HEK293 (cell line): ENCODE measurements around the gene ZNF276.

Experiments used
- CTCF ChIA-PET: fragments of 350-600 bp; formaldehyde crosslinking; extraction: SDS; loops from one replicate; lab custom pipeline; 2021; ENCODE audit warnings: antibody characterized with exemption; lab: Yijun Ruan, JAX
- POLR2A ChIA-PET: fragments of 300-600 bp; formaldehyde crosslinking; extraction: SDS; loops from one replicate; lab custom pipeline; 2020; ENCODE audit warnings: antibody characterized with exemption, inconsistent platforms; lab: Yijun Ruan, JAX
- H3K27ac ChIP-seq: fragments of 200-500 bp; sonication (Bioruptor generic); 2 replicates; pipeline ENCODE4 v1.5.1; 2014; ENCODE audit warnings: low read depth, low read length, control low read depth, inconsistent platforms; ENCODE audit errors: extremely low read depth
- H3K36me3 ChIP-seq, 2 experiments: fragments of 200-500 bp in 1 of 2; sonication (Bioruptor generic) in 1 of 2; 1 replicate in 1 of 2; 2 replicates in 1 of 2; pipeline ENCODE4 v1.5.1; 2014 to 2017; ENCODE audit warnings: inconsistent platforms in 2 of 2, low read length in 2 of 2; ENCODE audit not compliant: control insufficient read depth in 2 of 2, insufficient read depth in 1 of 2
- H3K4me1 ChIP-seq: fragments of 200-500 bp; sonication (Bioruptor generic); 2 replicates; pipeline ENCODE4 v1.5.1; 2014; ENCODE audit warnings: mild to moderate bottlenecking, low read length, inconsistent platforms; ENCODE audit not compliant: control insufficient read depth, insufficient read depth
- H3K4me3 ChIP-seq: 2 replicates; pipeline ENCODE4 v1.5.1; 2011; ENCODE audit warnings: low read depth, mild to moderate bottlenecking, control low read depth, low read length, moderate library complexity
- H3K9me3 ChIP-seq: fragments of 200-500 bp; sonication (Bioruptor generic); 2 replicates; pipeline ENCODE4 v1.5.1; 2014; ENCODE audit warnings: low read depth, low read length, inconsistent platforms; ENCODE audit not compliant: control insufficient read depth, insufficient read depth
- KLF16 ChIP-seq: fragments of 450-650 bp; formaldehyde crosslinking; IDR thresholded peaks from 2 replicates; pipeline ENCODE4 v1.5.1; 2017; ENCODE audit warnings: missing biosample characterization, missing genetic modification characterization
- OSR2 ChIP-seq: fragments of 450-650 bp; formaldehyde crosslinking; IDR thresholded peaks from 2 replicates; pipeline ENCODE4 v1.5.1; 2016; ENCODE audit warnings: missing biosample characterization, missing genetic modification characterization
- REPIN1 ChIP-seq: fragments of 450-650 bp; formaldehyde crosslinking; IDR thresholded peaks from 2 replicates; pipeline ENCODE4 v1.5.1; 2017; ENCODE audit warnings: missing biosample characterization, missing genetic modification characterization, low read depth
- SALL2 ChIP-seq: fragments of 450-650 bp; formaldehyde crosslinking; IDR thresholded peaks from 2 replicates; pipeline ENCODE4 v1.5.0; 2017; ENCODE audit warnings: missing biosample characterization, mild to moderate bottlenecking, missing genetic modification characterization, borderline replicate concordance
- ZNF133 ChIP-seq: fragments of 450-650 bp; formaldehyde crosslinking; IDR thresholded peaks from 2 replicates; pipeline ENCODE4 v1.5.1; 2016; ENCODE audit warnings: missing biosample characterization, missing genetic modification characterization
- ZNF174 ChIP-seq: fragments of 450-650 bp; formaldehyde crosslinking; IDR thresholded peaks from 2 replicates; pipeline ENCODE4 v1.5.0; 2017; ENCODE audit warnings: missing biosample characterization, mild to moderate bottlenecking, missing genetic modification characterization
- ZNF184 ChIP-seq: fragments of 450-650 bp; IDR thresholded peaks from 2 replicates; pipeline ENCODE4 v1.5.1; 2018; ENCODE audit warnings: missing biosample characterization, mild to moderate bottlenecking, missing genetic modification characterization
- ZNF223 ChIP-seq: fragments of 450-650 bp; formaldehyde crosslinking; IDR thresholded peaks from 2 replicates; pipeline ENCODE4 v1.5.1; 2016; ENCODE audit warnings: missing biosample characterization, missing genetic modification characterization
- ZNF311 ChIP-seq: fragments of 450-650 bp; formaldehyde crosslinking; IDR thresholded peaks from 2 replicates; pipeline ENCODE4 v1.5.1; 2017; ENCODE audit warnings: missing biosample characterization, missing genetic modification characterization, borderline replicate concordance
- ZNF354C ChIP-seq: fragments of 450-650 bp; formaldehyde crosslinking; IDR thresholded peaks from 2 replicates; pipeline ENCODE4 v1.5.1; 2016; ENCODE audit warnings: missing biosample characterization, missing genetic modification characterization, low read depth, borderline replicate concordance
- ZNF645 ChIP-seq: fragments of 450-650 bp; formaldehyde crosslinking; IDR thresholded peaks from 2 replicates; pipeline ENCODE4; 2016; ENCODE audit warnings: missing biosample characterization, missing genetic modification characterization
- ZNF677 ChIP-seq: fragments of 450-650 bp; IDR thresholded peaks from 2 replicates; pipeline ENCODE4 v1.5.0; 2018; ENCODE audit warnings: missing biosample characterization, mild to moderate bottlenecking, missing genetic modification characterization, moderate library complexity
- ZNF768 ChIP-seq: fragments of 450-650 bp; formaldehyde crosslinking; IDR thresholded peaks from 2 replicates; pipeline ENCODE4 v1.5.1; 2018; ENCODE audit warnings: missing biosample characterization, mild to moderate bottlenecking, missing genetic modification characterization
- ZNF830 ChIP-seq: fragments of 450-650 bp; IDR thresholded peaks from 2 replicates; pipeline ENCODE4 v1.5.0; 2018; ENCODE audit warnings: missing biosample characterization, missing genetic modification characterization, low read depth, mild to moderate bottlenecking, moderate library complexity
- TF ChIP-seq, protein P1 (sequence below): fragments of 450-650 bp; formaldehyde crosslinking; IDR thresholded peaks from 2 replicates; pipeline ENCODE4 v1.5.1; 2016; ENCODE audit warnings: missing biosample characterization, missing genetic modification characterization
- TF ChIP-seq, protein P2 (sequence below): fragments of 450-650 bp; formaldehyde crosslinking; IDR thresholded peaks from 2 replicates; pipeline ENCODE4 v1.5.1; 2016; ENCODE audit warnings: missing biosample characterization, missing genetic modification characterization

The ZNF276 gene

DNA sequence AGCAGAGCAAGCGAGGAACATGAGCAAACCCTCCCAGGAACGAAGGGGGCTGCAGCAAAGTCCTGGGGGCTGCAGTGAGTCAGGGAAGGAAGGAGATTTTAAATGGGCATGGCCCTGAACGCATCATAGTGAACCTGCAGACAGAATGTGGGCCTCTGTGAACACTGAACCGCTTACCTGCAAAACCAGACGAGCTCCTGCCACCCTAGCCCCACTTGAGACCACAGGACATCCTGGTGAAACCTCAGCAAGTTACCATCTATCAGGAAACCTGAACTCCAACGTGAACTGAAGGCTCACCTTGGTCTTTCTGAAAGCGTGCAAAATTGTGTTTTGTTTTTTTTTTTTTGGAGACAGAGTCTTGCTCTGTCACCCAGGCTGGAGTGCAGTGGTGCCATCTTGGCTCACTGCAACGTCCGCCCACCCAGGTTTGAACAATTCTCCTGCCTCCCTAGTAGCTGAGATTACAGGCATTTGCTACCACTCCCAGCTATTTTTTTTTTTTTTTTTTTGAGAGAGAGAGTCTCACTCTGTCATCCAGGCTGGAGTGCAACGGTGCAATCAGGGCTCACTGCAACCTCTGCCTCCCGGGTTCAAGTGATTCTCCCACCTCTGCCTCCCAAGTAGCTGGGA is 64.3 kb downstream of the ZNF276 start:
- POLR2A ChIA-PET: interaction anchor here (0.6 kb wide), 1 partner anchor 97 kb away, joined by 3 read pairs; no protein-coding TSS in a partner anchor
- CTCF ChIA-PET: no interaction called here
- Histone ChIP-seq H3K4me1 (no peaks in the 10 kb centered on the region), H3K27ac (no peak overlapping the region)
- TF ChIP-seq SALL2 (no peak), ZNF184 (tag by site-specific recombination) (no peak), ZNF677 (tag by site-specific recombination) (no peak), ZNF311 (no peak), REPIN1 (tag by site-specific recombination) (no peak), KLF16 (tag by site-specific recombination) (no peak), ZNF768 (no peak), ZNF830 (tag by site-specific recombination) (no peak), OSR2 (tag by site-specific recombination) (no peak), ZNF645 (tag by site-specific recombination) (no peak), ZNF133 (tag by site-specific recombination) (no peak)
- TF ChIP-seq, protein P1, sequence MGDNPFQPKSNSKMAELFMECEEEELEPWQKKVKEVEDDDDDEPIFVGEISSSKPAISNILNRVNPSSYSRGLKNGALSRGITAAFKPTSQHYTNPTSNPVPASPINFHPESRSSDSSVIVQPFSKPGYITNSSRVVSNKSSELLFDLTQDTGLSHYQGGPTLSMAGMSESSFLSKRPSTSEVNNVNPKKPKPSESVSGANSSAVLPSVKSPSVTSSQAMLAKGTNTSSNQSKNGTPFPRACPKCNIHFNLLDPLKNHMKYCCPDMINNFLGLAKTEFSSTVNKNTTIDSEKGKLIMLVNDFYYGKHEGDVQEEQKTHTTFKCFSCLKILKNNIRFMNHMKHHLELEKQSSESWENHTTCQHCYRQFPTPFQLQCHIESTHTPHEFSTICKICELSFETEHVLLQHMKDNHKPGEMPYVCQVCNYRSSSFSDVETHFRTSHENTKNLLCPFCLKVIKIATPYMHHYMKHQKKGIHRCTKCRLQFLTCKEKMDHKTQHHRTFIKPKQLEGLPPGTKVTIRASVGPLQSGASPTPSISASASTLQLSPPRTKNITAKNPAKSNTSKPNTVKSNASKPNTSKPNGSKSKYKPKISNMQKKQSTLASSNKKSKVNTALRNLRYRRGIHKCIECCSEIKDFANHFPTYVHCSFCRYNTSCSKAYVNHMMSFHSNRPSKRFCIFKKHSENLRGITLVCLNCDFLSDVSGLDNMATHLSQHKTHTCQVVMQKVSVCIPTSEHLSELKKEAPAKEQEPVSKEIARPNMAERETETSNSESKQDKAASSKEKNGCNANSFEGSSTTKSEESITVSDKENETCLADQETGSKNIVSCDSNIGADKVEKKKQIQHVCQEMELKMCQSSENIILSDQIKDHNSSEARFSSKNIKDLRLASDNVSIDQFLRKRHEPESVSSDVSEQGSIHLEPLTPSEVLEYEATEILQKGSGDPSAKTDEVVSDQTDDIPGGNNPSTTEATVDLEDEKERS: no peak
- TF ChIP-seq, all 188 proteins: peak for 0
- Histone ChIP-seq H3K9me3 (no peaks in the 10 kb centered on the region), H3K36me3 (peaks cover 75 to 91% of the 10 kb centered on the region in 2 experiments), H3K4me3 (no peak overlapping the region)

GRCh38 chr16:89786474-89787364 is 65.4 kb downstream of the ZNF276 start:
- Histone ChIP-seq H3K4me1 (no peaks in the 10 kb centered on the region), H3K4me3 (no peak overlapping the region), H3K27ac (no peak overlapping the region), H3K36me3 (peaks cover 73 to 96% of the 10 kb centered on the region in 2 experiments), H3K9me3 (no peaks in the 10 kb centered on the region)
- CTCF ChIA-PET: interaction anchor here (0.7 kb wide), 1 partner anchor 82 kb away, joined by 3 read pairs; no protein-coding TSS in a partner anchor
- POLR2A ChIA-PET: no interaction called here
- TF ChIP-seq ZNF354C (tag by site-specific recombination) (no peak), ZNF174 (tag by site-specific recombination) (no peak), ZNF223 (tag by site-specific recombination) (no peak)
- TF ChIP-seq, protein P2, sequence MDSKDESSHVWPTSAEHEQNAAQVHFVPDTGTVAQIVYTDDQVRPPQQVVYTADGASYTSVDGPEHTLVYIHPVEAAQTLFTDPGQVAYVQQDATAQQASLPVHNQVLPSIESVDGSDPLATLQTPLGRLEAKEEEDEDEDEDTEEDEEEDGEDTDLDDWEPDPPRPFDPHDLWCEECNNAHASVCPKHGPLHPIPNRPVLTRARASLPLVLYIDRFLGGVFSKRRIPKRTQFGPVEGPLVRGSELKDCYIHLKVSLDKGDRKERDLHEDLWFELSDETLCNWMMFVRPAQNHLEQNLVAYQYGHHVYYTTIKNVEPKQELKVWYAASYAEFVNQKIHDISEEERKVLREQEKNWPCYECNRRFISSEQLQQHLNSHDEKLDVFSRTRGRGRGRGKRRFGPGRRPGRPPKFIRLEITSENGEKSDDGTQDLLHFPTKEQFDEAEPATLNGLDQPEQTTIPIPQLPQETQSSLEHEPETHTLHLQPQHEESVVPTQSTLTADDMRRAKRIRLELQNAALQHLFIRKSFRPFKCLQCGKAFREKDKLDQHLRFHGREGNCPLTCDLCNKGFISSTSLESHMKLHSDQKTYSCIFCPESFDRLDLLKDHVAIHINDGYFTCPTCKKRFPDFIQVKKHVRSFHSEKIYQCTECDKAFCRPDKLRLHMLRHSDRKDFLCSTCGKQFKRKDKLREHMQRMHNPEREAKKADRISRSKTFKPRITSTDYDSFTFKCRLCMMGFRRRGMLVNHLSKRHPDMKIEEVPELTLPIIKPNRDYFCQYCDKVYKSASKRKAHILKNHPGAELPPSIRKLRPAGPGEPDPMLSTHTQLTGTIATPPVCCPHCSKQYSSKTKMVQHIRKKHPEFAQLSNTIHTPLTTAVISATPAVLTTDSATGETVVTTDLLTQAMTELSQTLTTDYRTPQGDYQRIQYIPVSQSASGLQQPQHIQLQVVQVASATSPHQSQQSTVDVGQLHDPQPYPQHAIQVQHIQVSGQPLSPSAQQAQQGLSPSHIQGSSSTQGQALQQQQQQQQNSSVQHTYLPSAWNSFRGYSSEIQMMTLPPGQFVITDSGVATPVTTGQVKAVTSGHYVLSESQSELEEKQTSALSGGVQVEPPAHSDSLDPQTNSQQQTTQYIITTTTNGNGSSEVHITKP: no peak
